ENCODE results near the gene HOXD10. TPM values are rescaled to one million over a fixed set of nuclear protein-coding genes. Genes with fewer than 3 reads are reported as not detected.
A peak's percentile ranks its signal among the peaks of the same experiment; 100 is the strongest.

The HOXD10 gene
- total RNA-seq, 4 donors from 2014 or later = 0.56 to 0.59 TPM; not detected in 2

DNA sequence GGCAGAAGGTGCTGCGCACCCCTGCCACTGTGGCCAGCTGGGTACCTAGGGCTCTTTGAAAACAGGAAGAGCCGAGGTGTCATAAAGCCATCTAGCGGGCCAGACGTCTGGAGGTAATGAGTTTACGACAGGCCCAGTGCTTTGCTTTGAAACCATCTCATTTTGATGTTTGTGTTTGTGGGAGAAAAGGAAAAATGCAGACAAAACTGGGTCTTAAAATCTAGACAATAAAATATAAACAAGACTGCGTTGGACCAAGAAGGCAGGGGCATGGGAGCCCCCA lies 9.1 kb downstream of the HOXD10 start:
- Histone ChIP-seq H3K27me3 (peaks cover 97% of the 10 kb centered on the region), H3K27ac (no peak overlapping the region), H3K9me3 (no peaks in the 10 kb centered on the region), H3K4me3 (no peak overlapping the region), H3K36me3 (no peaks in the 10 kb centered on the region), H3K4me1 (peaks cover 55% of the 10 kb centered on the region)
- no peak for DNase-seq (ENCODE audit: low spot score in 2 of 2)
- WGBS = 50% methylated on average over 6 of the region's 6 CpGs
- TF ChIP-seq EP300 (IDR thresholded peaks at IDR 0.05) (no peak), POLR2AphosphoS5 (IDR thresholded peaks at IDR 0.05) (no peak), POLR2A (IDR thresholded peaks at IDR 0.05) (no peak)
- TF ChIP-seq, protein P1, sequence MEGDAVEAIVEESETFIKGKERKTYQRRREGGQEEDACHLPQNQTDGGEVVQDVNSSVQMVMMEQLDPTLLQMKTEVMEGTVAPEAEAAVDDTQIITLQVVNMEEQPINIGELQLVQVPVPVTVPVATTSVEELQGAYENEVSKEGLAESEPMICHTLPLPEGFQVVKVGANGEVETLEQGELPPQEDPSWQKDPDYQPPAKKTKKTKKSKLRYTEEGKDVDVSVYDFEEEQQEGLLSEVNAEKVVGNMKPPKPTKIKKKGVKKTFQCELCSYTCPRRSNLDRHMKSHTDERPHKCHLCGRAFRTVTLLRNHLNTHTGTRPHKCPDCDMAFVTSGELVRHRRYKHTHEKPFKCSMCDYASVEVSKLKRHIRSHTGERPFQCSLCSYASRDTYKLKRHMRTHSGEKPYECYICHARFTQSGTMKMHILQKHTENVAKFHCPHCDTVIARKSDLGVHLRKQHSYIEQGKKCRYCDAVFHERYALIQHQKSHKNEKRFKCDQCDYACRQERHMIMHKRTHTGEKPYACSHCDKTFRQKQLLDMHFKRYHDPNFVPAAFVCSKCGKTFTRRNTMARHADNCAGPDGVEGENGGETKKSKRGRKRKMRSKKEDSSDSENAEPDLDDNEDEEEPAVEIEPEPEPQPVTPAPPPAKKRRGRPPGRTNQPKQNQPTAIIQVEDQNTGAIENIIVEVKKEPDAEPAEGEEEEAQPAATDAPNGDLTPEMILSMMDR (IDR thresholded peaks at IDR 0.05) = no peak

DNA sequence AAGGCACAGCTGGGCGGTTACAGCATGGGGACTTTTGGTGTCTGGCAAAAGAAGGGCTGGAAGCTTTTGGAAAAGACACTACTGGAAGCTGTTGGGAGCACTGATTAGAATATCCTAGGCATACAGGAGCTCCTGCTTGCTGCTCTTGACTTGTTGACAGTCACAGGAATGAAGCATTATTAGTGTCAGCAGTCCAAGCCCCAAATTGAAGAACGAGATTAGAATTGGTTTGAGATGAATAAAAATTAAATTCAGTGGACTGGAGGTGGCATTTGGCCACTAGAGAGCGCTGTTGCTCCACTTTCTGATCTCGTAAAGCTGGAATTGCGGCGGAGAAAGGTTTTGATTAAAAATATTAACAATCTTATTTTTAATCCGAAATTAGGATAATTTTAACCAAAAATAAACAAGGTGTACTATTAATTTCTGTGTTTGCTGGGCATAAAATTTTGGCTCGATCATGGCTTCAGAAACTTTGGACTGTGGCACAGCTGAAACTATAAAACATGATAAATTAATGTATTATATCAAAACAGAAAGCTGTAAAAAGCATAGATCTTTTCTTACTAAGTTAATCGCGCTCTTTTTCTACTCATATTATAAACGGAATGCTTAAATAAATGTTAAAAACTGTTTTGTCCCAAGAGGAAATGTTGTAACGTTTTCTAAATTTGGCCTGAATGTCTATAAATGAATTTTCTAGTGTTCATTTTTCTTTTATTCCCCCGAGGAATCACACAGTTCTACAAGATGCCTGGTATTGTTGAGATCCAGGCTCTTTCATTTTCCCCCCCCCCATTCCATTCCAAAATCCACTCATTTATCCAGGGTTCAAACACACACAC lies 10.6 kb downstream of the HOXD10 start:
- Histone ChIP-seq H3K4me3 (no peak overlapping the region), H3K27me3 (peaks cover 97% of the 10 kb centered on the region), H3K27ac (no peak overlapping the region), H3K4me1 (peaks cover 49% of the 10 kb centered on the region), H3K9me3 (no peaks in the 10 kb centered on the region), H3K36me3 (no peaks in the 10 kb centered on the region)
- DNase-seq (ENCODE audit: low spot score in 2 of 2) = peak in 1 of 2 donors; percentile 74
- WGBS = 6% methylated on average over 13 of the region's 13 CpGs
- TF ChIP-seq, protein P1 (IDR thresholded peaks at IDR 0.05) = peak; percentile 71 to 77
- no peak for TF ChIP-seq EP300 (IDR thresholded peaks at IDR 0.05)
- TF ChIP-seq POLR2A (IDR thresholded peaks at IDR 0.05) = no peak

DNA sequence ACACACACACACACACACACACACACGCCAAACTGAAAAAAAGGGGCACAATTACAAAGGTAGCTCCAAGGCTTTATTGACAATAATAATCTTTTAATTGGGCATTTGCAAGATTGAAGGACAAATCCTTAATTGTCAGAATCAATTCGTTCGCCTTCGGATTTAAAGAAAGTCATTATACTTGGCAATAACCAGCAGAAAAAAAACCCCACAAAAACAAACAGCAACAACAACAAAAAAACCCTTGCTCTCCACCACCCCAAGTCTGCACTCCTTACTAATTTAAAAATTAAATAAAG lies 11.1 kb downstream of the HOXD10 start:
- peaks cover 97% of the 10 kb centered on the region for H3K27me3 ChIP-seq
- no peak for TF ChIP-seq POLR2AphosphoS5 (IDR thresholded peaks at IDR 0.05)
- TF ChIP-seq EP300 (IDR thresholded peaks at IDR 0.05) = no peak
- TF ChIP-seq, protein P1 (IDR thresholded peaks at IDR 0.05) = no peak
- TF ChIP-seq POLR2A (IDR thresholded peaks at IDR 0.05) = no peak
- H3K36me3 ChIP-seq = no peaks in the 10 kb centered on the region
- peaks cover 49% of the 10 kb centered on the region for H3K4me1 ChIP-seq
- H3K27ac ChIP-seq = peak overlapping the region; percentile 96
- peak overlapping the region; percentile 65 for H3K4me3 ChIP-seq
- no peak for DNase-seq (ENCODE audit: low spot score in 2 of 2)
- WGBS = 35% methylated on average over 4 of the region's 4 CpGs
- H3K9me3 ChIP-seq = no peaks in the 10 kb centered on the region

DNA sequence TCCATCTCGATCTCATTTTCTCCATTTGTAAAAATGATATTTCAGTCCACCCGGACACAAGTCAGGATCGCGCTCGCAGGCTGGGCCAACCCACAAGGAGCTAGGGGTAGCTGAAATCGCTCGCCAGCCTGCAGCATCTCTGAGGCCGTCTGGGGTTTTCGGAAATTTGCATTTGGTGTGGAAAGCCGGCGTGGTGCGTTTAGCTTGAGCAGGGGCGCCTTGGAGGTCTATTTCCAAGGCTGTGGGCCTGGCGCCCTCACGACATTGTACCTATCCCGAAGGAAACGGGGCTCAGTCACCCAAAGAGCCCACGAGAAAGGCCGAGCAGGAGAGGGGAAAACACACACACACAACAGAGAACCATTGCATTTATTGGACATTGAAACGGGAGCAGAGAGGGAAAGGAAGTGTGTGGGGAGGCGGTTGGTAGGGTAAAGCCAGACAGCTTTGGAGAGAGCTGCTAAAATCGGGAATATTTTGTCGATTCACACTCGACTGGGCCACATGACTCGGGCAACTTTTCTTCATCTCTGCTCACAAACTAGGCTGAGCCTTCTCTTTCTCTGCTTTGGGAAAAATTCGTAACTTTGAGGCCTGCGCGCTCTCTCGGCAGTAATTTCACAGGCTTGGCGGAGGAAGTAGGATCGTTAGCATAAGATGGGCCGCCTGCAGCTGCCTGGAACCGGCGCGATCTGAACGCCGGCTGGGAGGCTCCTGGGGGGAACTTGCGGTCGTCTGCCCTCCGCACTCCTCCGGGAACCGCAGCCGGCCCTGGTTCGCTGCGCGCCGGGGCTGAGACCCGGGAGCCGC lies 11.8 kb downstream of the HOXD10 start:
- peak; percentile 61 to 68 for DNase-seq (ENCODE audit: low spot score in 2 of 2)
- Histone ChIP-seq H3K4me3 (peak overlapping the region; percentile 65), H3K27me3 (peaks cover 97% of the 10 kb centered on the region), H3K9me3 (no peaks in the 10 kb centered on the region), H3K27ac (peak overlapping the region; percentile 96), H3K4me1 (peaks cover 48% of the 10 kb centered on the region), H3K36me3 (no peaks in the 10 kb centered on the region)
- TF ChIP-seq POLR2A (IDR thresholded peaks at IDR 0.05) (no peak), EP300 (IDR thresholded peaks at IDR 0.05) (no peak), POLR2AphosphoS5 (IDR thresholded peaks at IDR 0.05) (no peak)
- TF ChIP-seq, protein P1 (IDR thresholded peaks at IDR 0.05) = no peak
- 15% methylated on average over 45 of the region's 49 CpGs for WGBS

Data from suprapubic skin (tissue), 4 donors.